DND-41 (cell line): ENCODE results near the gene PDE4B.

Experiments
- ATAC-seq: fragments of 200-7000 bp; cut with Tn5 transposase; 3 replicates; pipeline ENCODE4 v1.9.1; 2021; ENCODE audit warnings: low read depth; ENCODE audit not compliant: insufficient read depth
- DNase-seq: peaks from one replicate; pipeline ENCODE4 v3.0.0-alpha.2; 2020
- H2AFZ ChIP-seq: 2 replicates; pipeline ENCODE4 v1.6.0; 2012; ENCODE audit warnings: low read depth, low read length
- H3K27ac ChIP-seq: 2 replicates; pipeline ENCODE4 v1.5.1; 2012; ENCODE audit warnings: low read length, inconsistent platforms
- H3K27me3 ChIP-seq: fragments of 200-600 bp; sonication (generic); 2 replicates; pipeline ENCODE4 v1.6.0; 2012; ENCODE audit warnings: low read length, mild to moderate bottlenecking, inconsistent platforms; ENCODE audit not compliant: insufficient read depth, poor library complexity
- H3K36me3 ChIP-seq: 2 replicates; pipeline ENCODE4 v1.5.1; 2012; ENCODE audit warnings: low read length, inconsistent platforms; ENCODE audit not compliant: insufficient read depth
- H3K4me1 ChIP-seq: 2 replicates; pipeline ENCODE4 v1.5.1; 2012; ENCODE audit warnings: mild to moderate bottlenecking, low read length; ENCODE audit not compliant: insufficient read depth
- H3K4me2 ChIP-seq: 2 replicates; pipeline ENCODE4 v1.6.0; 2012; ENCODE audit warnings: mild to moderate bottlenecking, moderate library complexity, low read length, inconsistent platforms; ENCODE audit not compliant: insufficient read depth
- H3K4me3 ChIP-seq, 2 experiments: fragments of 200-600 bp in 1 of 2; shearing (Covaris generic) in 1 of 2; 2 replicates each; pipeline ENCODE4 v1.5.1; 2012 to 2016; ENCODE audit warnings: inconsistent platforms in 2 of 2, low read length in 2 of 2, mild to moderate bottlenecking in 2 of 2, low read depth in 1 of 2, moderate library complexity in 1 of 2
- H3K79me2 ChIP-seq: 2 replicates; pipeline ENCODE4 v1.6.0; 2012; ENCODE audit warnings: low read length, inconsistent platforms; ENCODE audit not compliant: insufficient read depth
- H3K9ac ChIP-seq: 2 replicates; pipeline ENCODE4 v1.6.0; 2012; ENCODE audit warnings: low read depth, mild to moderate bottlenecking, inconsistent platforms, low read length, moderate library complexity
- H3K9me3 ChIP-seq: 2 replicates; pipeline ENCODE4 v1.5.1; 2012; ENCODE audit warnings: low read length, moderate library complexity, mild to moderate bottlenecking, inconsistent platforms; ENCODE audit not compliant: insufficient read depth, severe bottlenecking
- H4K20me1 ChIP-seq: 2 replicates; pipeline ENCODE4 v1.6.0; 2012; ENCODE audit warnings: low read length; ENCODE audit not compliant: insufficient read depth
- EZH2 ChIP-seq: IDR thresholded peaks from 3 replicates; pipeline ENCODE4 v1.6.1; 2012; ENCODE audit warnings: borderline replicate concordance, low read depth, mild to moderate bottlenecking, moderate library complexity, low read length, inconsistent platforms; ENCODE audit not compliant: severe bottlenecking
- TF ChIP-seq, protein P1 (sequence below): IDR thresholded peaks from 2 replicates; pipeline ENCODE4 v1.5.1; 2012; ENCODE audit warnings: borderline replicate concordance, low read length, moderate library complexity, mild to moderate bottlenecking; ENCODE audit not compliant: poor library complexity, severe bottlenecking; ENCODE audit errors: extremely low read depth

Gene PDE4B

DNA sequence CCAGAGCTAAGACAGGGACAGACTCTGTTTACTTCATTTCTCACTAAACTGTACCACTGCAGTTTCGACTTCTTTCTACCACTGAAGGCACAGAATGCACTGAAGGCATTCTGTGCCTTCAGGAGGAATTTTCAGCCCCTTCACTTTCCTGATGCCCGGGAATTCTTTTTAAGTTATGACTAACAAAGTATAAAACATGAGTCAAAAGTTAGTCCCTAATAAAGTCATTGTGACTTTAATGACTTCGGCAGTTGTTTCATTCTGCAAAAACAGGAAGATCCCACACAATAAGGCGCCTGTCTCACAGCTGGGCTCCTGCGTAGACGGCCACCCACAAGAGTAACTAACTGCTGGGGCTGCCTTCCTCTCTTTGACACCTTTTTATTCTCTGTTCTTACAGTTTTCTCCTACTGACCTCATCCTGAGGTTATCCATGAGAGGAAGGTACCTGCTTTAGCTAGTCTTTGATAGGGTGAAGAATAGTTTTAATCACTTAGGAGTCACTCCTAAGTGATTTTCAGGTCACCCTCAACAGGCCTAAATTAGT is 557.4 kb downstream of the PDE4B start:
- Histone ChIP-seq H3K27ac (no peak overlapping the region), H3K79me2 (no peaks in the 10 kb centered on the region), H3K36me3 (no peaks in the 10 kb centered on the region), H3K9me3 (no peaks in the 10 kb centered on the region), H3K27me3 (peaks cover 4% of the 10 kb centered on the region), H3K4me2 (no peak overlapping the region), H2AFZ (0 out of 2 replicates have a peak overlapping the region, but pooled peaks have one; percentile 27), H4K20me1 (no peaks in the 10 kb centered on the region), H3K4me3 (no peak overlapping the region), H3K4me1 (peaks cover 9% of the 10 kb centered on the region), H3K9ac (no peak overlapping the region)
- no peak for ATAC-seq
- TF ChIP-seq, protein P1, sequence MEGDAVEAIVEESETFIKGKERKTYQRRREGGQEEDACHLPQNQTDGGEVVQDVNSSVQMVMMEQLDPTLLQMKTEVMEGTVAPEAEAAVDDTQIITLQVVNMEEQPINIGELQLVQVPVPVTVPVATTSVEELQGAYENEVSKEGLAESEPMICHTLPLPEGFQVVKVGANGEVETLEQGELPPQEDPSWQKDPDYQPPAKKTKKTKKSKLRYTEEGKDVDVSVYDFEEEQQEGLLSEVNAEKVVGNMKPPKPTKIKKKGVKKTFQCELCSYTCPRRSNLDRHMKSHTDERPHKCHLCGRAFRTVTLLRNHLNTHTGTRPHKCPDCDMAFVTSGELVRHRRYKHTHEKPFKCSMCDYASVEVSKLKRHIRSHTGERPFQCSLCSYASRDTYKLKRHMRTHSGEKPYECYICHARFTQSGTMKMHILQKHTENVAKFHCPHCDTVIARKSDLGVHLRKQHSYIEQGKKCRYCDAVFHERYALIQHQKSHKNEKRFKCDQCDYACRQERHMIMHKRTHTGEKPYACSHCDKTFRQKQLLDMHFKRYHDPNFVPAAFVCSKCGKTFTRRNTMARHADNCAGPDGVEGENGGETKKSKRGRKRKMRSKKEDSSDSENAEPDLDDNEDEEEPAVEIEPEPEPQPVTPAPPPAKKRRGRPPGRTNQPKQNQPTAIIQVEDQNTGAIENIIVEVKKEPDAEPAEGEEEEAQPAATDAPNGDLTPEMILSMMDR: no peak
- no peak for TF ChIP-seq EZH2
- no peak for DNase-seq

DNA sequence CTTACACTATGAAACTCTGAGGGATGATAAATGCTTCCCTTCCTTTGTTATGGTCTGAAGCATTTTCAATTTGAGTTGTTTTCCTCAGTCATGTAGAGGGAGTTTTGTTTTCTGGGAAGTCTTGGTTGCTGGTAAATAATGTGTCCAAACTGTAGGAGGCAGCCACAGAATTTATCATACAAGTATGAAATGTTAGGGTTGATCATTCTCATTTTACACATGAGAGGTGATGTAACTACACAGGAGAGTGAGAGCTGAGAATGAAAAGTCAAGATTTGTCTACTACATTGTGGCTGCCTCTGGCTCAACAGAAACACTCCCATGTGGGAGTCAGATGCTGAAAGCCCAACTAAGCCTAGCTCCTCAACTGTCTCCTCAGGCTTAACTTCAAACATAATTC is 558.8 kb downstream of the PDE4B start:
- Histone ChIP-seq H2AFZ (no peak overlapping the region), H3K27me3 (peaks cover 11% of the 10 kb centered on the region), H3K4me1 (peaks cover 9% of the 10 kb centered on the region), H3K9me3 (no peaks in the 10 kb centered on the region), H3K79me2 (no peaks in the 10 kb centered on the region), H3K27ac (no peak overlapping the region), H3K4me2 (no peak overlapping the region), H4K20me1 (no peaks in the 10 kb centered on the region), H3K4me3 (no peak overlapping the region), H3K36me3 (no peaks in the 10 kb centered on the region), H3K9ac (no peak overlapping the region)
- ATAC-seq (no peak), DNase-seq (no peak)
- TF ChIP-seq, protein P1: no peak
- no peak for TF ChIP-seq EZH2

DNA sequence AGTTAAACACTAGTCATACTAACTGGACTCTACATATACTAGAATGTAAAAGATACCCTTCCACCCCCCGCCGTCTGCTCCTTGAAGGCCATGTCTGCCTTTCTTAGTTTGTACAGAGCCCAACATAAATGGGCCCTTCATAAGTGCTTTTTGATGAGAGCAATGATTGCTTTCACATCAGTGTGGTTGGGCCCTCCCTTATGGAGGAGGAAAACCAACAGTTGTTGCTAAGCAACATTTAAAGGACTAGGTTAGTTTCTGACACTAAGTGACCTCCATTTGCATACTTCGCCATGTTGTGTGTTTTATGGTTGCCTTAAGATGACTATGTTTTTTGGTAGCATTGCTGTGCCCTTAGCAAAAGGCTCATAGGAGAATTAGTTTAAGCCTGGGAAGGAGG is 559.2 kb downstream of the PDE4B start:
- H3K4me3 ChIP-seq: no peak overlapping the region
- no peak for ATAC-seq

More for the DNA sequence above, 559.2 kb downstream of the PDE4B start:
- H4K20me1 ChIP-seq: no peaks in the 10 kb centered on the region
- H2AFZ ChIP-seq: no peak overlapping the region
- no peaks in the 10 kb centered on the region for H3K9me3 ChIP-seq
- TF ChIP-seq, protein P1: no peak
- TF ChIP-seq EZH2: no peak
- H3K27ac ChIP-seq: no peak overlapping the region
- H3K79me2 ChIP-seq: no peaks in the 10 kb centered on the region
- DNase-seq: no peak
- H3K4me1 ChIP-seq: peaks cover 9% of the 10 kb centered on the region
- peaks cover 15% of the 10 kb centered on the region for H3K27me3 ChIP-seq
- no peak overlapping the region for H3K4me2 ChIP-seq
- H3K9ac ChIP-seq: no peak overlapping the region
- H3K36me3 ChIP-seq: no peaks in the 10 kb centered on the region
